ENCODE measurements around the gene ACAA1. TPM values are rescaled to one million over a fixed set of nuclear protein-coding genes. Genes with fewer than 3 reads are reported as not detected.

The ACAA1 gene
- total and polyA plus RNA-seq, 9 donors, result 27.1 to 50.4 (median 42.7) TPM

DNA sequence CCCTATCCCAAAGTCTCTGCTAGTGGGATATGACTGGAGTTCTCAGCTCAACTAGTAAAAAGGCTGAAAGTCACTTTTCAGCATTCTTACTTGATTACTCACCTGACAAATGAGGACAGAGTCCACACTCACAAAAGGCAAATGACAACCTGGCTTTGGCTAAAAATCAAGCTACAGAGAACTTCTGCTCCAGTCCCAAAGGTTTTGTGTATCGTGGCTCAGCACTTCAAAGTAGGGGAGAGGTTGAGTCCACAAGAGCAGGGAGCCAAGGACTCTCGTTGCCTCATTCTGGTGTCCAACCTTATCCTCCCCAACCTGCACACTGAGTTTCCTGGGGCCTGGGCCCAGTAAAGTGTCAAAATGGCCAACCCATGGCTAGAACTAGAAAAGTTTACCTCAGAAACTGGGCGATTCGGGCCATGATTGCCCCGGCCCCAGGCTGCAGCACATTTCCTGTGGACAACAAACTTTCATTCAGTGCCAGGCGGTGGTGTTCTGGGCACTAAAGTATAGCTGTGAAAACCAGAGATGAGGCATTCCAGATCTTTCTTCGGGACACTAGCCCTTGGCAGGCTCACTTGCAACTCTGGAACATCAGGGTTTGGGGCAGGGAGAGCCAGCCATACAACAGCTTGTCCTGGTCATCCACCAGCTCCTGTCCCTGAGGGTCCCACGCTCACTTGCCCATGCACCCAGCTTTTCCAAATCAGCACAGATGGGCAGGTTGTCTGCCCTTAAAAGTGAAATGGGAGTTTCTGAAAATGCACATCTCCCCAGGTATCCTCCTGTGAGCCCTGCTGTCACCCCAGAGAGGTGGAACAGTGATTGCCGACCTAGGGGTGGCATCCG lies 3.1 kb downstream of the ACAA1 start:
- DNase-seq, result no peak
- Histone ChIP-seq H3K27me3 (no peaks in the 10 kb centered on the region), H3K4me3 (no peak overlapping the region), H3K9me3 (no peaks in the 10 kb centered on the region), H3K36me3 (no peaks in the 10 kb centered on the region), H3K27ac (no peak overlapping the region), H3K4me1 (ENCODE audit: insufficient read depth) (peaks cover 15% of the 10 kb centered on the region)
- whole genome bisulfite sequencing, 3 donors, result 88 to 89% (median 88%) methylated on average over 10 of the region's 10 CpGs
- intact Hi-C loops (cut with DNase I), result loop anchor here in 1 of 4 donors (10.0 kb wide), 1 partner anchor 129 kb away; no protein-coding TSS in a partner anchor
- TF ChIP-seq CTCF (IDR thresholded peaks at IDR 0.05) (no peak), EP300 (IDR thresholded peaks at IDR 0.05) (no peak), POLR2A (IDR thresholded peaks at IDR 0.05) (no peak)

GRCh38 chr3:38133209-38133556 lies 3.7 kb downstream of the ACAA1 start:
- no peaks in the 10 kb centered on the region for H3K36me3 ChIP-seq
- H3K27ac ChIP-seq, result no peak overlapping the region
- TF ChIP-seq EP300 (IDR thresholded peaks at IDR 0.05) (no peak), POLR2A (IDR thresholded peaks at IDR 0.05) (no peak), CTCF (IDR thresholded peaks at IDR 0.05) (no peak)
- no peak overlapping the region for H3K4me3 ChIP-seq
- H3K9me3 ChIP-seq, result no peaks in the 10 kb centered on the region
- no peaks in the 10 kb centered on the region for H3K27me3 ChIP-seq
- intact Hi-C loops (cut with DNase I), result loop anchor here in 1 of 4 donors (10.0 kb wide), 1 partner anchor 128 kb away; no protein-coding TSS in a partner anchor
- WGBS, 3 donors, result 86 to 94% (median 87%) methylated on average over 3 of the region's 3 CpGs
- DNase-seq, result no peak
- peaks cover 15% of the 10 kb centered on the region for H3K4me1 ChIP-seq (ENCODE audit: insufficient read depth)

DNA sequence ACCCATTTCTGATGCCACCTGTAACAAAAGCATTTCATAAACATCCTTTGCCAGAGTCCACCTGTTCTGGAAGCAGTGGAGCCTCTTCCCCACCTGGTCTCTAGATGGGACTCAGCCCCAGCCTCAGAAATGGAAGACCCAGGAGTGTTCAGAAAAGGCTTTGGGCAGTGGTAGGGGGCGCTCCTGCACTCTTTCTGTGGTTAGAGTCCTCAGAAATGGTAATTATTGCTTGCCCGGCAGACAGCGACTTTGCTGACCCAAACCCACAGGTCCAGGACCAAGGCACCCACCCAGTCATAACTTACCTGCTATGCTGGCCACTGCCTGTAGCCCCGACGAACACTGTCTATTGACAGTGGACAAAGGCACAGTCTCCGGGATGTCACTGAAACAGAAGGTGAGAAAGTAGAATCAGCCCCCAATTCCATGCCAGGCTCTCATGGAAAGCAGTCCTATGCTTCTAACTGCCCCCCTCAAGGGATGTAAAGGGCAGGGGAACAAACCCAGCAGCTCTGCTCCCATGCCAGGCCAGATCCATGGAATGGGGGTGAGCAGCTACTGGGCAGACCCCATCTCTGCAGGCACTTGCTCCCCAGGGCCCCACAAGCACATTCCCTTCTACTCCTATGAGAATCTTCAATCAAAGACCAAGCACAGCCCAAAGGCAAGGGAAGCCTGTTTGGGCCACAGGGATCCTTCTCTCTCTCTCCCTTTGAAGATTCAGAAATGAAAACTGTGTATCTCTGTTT lies 5.1 kb downstream of the ACAA1 start:
- H3K27me3 ChIP-seq, result no peaks in the 10 kb centered on the region
- no peak overlapping the region for H3K4me3 ChIP-seq
- no peaks in the 10 kb centered on the region for H3K9me3 ChIP-seq
- WGBS, 3 donors, result 64 to 66% (median 64%) methylated on average over 6 of the region's 6 CpGs
- H3K27ac ChIP-seq, result no peak overlapping the region
- intact Hi-C loops (cut with DNase I), result loop anchor here in 1 of 4 donors (10.0 kb wide), 1 partner anchor 127 kb away; no protein-coding TSS in a partner anchor
- DNase-seq, result peak in 1 of 5 donors; percentile 25
- TF ChIP-seq CTCF (IDR thresholded peaks at IDR 0.05), result no peak
- no peak for TF ChIP-seq POLR2A (IDR thresholded peaks at IDR 0.05)
- no peak for TF ChIP-seq EP300 (IDR thresholded peaks at IDR 0.05)
- H3K36me3 ChIP-seq, result no peaks in the 10 kb centered on the region
- peaks cover 9% of the 10 kb centered on the region for H3K4me1 ChIP-seq (ENCODE audit: insufficient read depth)

GRCh38 chr3:38130631-38131065 lies 6.3 kb downstream of the ACAA1 start:
- peaks cover 7% of the 10 kb centered on the region for H3K4me1 ChIP-seq (ENCODE audit: insufficient read depth)
- intact Hi-C loops (cut with DNase I), result loop anchor here in 1 of 4 donors (10.0 kb wide), 1 partner anchor 126 kb away; no protein-coding TSS in a partner anchor
- H3K36me3 ChIP-seq, result no peaks in the 10 kb centered on the region
- H3K27me3 ChIP-seq, result no peaks in the 10 kb centered on the region
- H3K9me3 ChIP-seq, result no peaks in the 10 kb centered on the region
- no peak for TF ChIP-seq EP300 (IDR thresholded peaks at IDR 0.05)
- H3K4me3 ChIP-seq, result no peak overlapping the region
- DNase-seq, result peak in 1 of 5 donors; percentile 10
- WGBS, 3 donors, result 73 to 77% (median 74%) methylated on average over 3 of the region's 3 CpGs
- no peak overlapping the region for H3K27ac ChIP-seq

Measured in ovary (tissue), 9 donors.